ENCODE results near the gene SDE2. TPM values are rescaled to one million over a fixed set of nuclear protein-coding genes. Genes with fewer than 3 reads are reported as not detected.
"Not testable (repeated sequence)": the region's sequence is repeated elsewhere in the genome, so short reads cannot be mapped to it uniquely, and the experiment has no call there.

Gene SDE2
- total and polyA plus RNA-seq, 2 donors (not counting 1 experiment from before 2014, with no cell fraction given): 10.0 to 26.0 TPM

GRCh38 chr1:225940385-225941151 is 58.6 kb downstream of the SDE2 start:
- H3K4me2 ChIP-seq (replicated peaks; ENCODE audit: low read depth, low read length, poor library complexity, severe bottlenecking): no peak overlapping the region
- WGBS (ENCODE audit: insufficient coverage): 98% methylated on average over 24 of the region's 25 CpGs
- peaks cover 9% of the 10 kb centered on the region for H3K27me3 Mint-ChIP-seq
- H3K79me2 ChIP-seq (ENCODE audit: control insufficient read depth, insufficient read depth, low read length): no peaks in the 10 kb centered on the region
- no peaks in the 10 kb centered on the region for H3K36me3 ChIP-seq (replicated peaks in 1 of 2; ENCODE audit: control extremely low read depth in 1 of 2, control insufficient read depth in 1 of 2, extremely low read depth in 1 of 2, insufficient read depth in 2 of 2, low read length in 1 of 2)
- peaks cover 8 to 11% of the 10 kb centered on the region in 2 donors for H3K4me1 ChIP-seq (ENCODE audit: control insufficient read depth in 2 of 2, insufficient read depth in 2 of 2, low read length in 2 of 2)
- H3K27me3 ChIP-seq (replicated peaks in 1 of 4; ENCODE audit: control extremely low read depth in 1 of 4, control insufficient read depth in 3 of 4, insufficient read depth in 4 of 4, low read length in 3 of 4): peaks cover 0 to 5% (median 0%) of the 10 kb centered on the region in 4 experiments
- no peak for TF ChIP-seq CTCF (IDR thresholded peaks at IDR 0.05)
- TF ChIP-seq EZH2 (IDR thresholded peaks at IDR 0.05; ENCODE audit: borderline replicate concordance, insufficient read depth, low read depth, low read length, poor library complexity, severe bottlenecking): no peak
- no peak overlapping the region for H3K4me3 ChIP-seq (ENCODE audit: control extremely low read depth in 1 of 5, extremely low read depth in 1 of 5, insufficient read depth in 1 of 5, low read depth in 2 of 5, low read length in 4 of 5)
- no peaks in the 10 kb centered on the region for H4K20me1 ChIP-seq (ENCODE audit: control insufficient read depth, insufficient read depth, low read length, poor library complexity, severe bottlenecking)
- H3K4me1 Mint-ChIP-seq: peaks cover 11% of the 10 kb centered on the region
- ChIA-PET POLR2A (interaction anchor here (0.6 kb wide), 1 partner anchor 107 kb away, joined by 6 read pairs; no protein-coding TSS in a partner anchor), CTCF (no interaction called here)
- no peaks in the 10 kb centered on the region for H3K9me3 Mint-ChIP-seq (ENCODE audit: insufficient read depth)
- ATAC-seq (ENCODE audit: low read depth): no peak
- intact Hi-C loops (cut with micrococcal nuclease): no loop called here
- DNase-seq: no peak
- H3K27ac Mint-ChIP-seq: no peak overlapping the region
- no peak overlapping the region for H2AFZ ChIP-seq (ENCODE audit: insufficient read depth, low read depth, low read length, poor library complexity, severe bottlenecking)
- H3K27ac ChIP-seq (ENCODE audit: low read length in 2 of 2): no peak overlapping the region
- no peak overlapping the region for H3K9ac ChIP-seq (ENCODE audit: low read length)
- H3K4me3 Mint-ChIP-seq: no peak overlapping the region
- H3K9me3 ChIP-seq (ENCODE audit: control extremely low read depth in 1 of 3, control insufficient read depth in 2 of 3, insufficient read depth in 1 of 3, low read length in 2 of 3): no peaks in the 10 kb centered on the region

DNA sequence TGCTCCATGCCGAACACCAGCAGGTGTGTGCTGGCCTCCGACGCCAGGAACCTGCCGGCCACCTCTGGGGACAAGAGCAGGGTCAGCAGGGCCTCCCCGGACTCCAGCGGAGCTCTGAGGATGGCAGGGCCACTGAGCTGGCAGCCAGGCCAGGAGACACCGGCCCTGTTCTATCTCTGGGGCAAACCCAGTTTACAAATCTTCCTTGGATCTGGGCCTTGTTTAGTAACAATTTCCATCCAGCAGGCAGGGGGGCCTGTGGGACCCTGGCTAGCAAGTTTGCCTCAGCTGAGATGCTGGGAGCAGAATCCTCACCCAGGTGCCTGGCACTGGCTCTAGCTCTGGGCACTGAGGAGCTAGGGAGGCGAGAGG is 59.2 kb downstream of the SDE2 start:
- H3K4me3 ChIP-seq (ENCODE audit: control extremely low read depth in 1 of 5, extremely low read depth in 1 of 5, insufficient read depth in 1 of 5, low read depth in 2 of 5, low read length in 4 of 5); H3K27me3 Mint-ChIP-seq; H3K9me3 Mint-ChIP-seq (ENCODE audit: insufficient read depth); H4K20me1 ChIP-seq (ENCODE audit: control insufficient read depth, insufficient read depth, low read length, poor library complexity, severe bottlenecking); H3K27ac ChIP-seq (ENCODE audit: low read length in 2 of 2); ATAC-seq (ENCODE audit: low read depth); H3K9me3 ChIP-seq (ENCODE audit: control extremely low read depth in 1 of 3, control insufficient read depth in 2 of 3, insufficient read depth in 1 of 3, low read length in 2 of 3); H3K36me3 ChIP-seq (replicated peaks in 1 of 2; ENCODE audit: control extremely low read depth in 1 of 2, control insufficient read depth in 1 of 2, extremely low read depth in 1 of 2, insufficient read depth in 2 of 2, low read length in 1 of 2); H3K79me2 ChIP-seq (ENCODE audit: control insufficient read depth, insufficient read depth, low read length); H2AFZ ChIP-seq (ENCODE audit: insufficient read depth, low read depth, low read length, poor library complexity, severe bottlenecking); H3K4me2 ChIP-seq (replicated peaks; ENCODE audit: low read depth, low read length, poor library complexity, severe bottlenecking); POLR2A ChIA-PET; H3K9ac ChIP-seq (ENCODE audit: low read length); DNase-seq; H3K4me3 Mint-ChIP-seq; H3K4me1 ChIP-seq (ENCODE audit: control insufficient read depth in 2 of 2, insufficient read depth in 2 of 2, low read length in 2 of 2); H3K27me3 ChIP-seq (replicated peaks in 1 of 4; ENCODE audit: control extremely low read depth in 1 of 4, control insufficient read depth in 3 of 4, insufficient read depth in 4 of 4, low read length in 3 of 4); H3K4me1 Mint-ChIP-seq; H3K27ac Mint-ChIP-seq; intact Hi-C loops (cut with micrococcal nuclease); CTCF ChIA-PET: not testable (repeated sequence)
- WGBS (ENCODE audit: insufficient coverage): 99% methylated on average over 7 of the region's 8 CpGs

DNA sequence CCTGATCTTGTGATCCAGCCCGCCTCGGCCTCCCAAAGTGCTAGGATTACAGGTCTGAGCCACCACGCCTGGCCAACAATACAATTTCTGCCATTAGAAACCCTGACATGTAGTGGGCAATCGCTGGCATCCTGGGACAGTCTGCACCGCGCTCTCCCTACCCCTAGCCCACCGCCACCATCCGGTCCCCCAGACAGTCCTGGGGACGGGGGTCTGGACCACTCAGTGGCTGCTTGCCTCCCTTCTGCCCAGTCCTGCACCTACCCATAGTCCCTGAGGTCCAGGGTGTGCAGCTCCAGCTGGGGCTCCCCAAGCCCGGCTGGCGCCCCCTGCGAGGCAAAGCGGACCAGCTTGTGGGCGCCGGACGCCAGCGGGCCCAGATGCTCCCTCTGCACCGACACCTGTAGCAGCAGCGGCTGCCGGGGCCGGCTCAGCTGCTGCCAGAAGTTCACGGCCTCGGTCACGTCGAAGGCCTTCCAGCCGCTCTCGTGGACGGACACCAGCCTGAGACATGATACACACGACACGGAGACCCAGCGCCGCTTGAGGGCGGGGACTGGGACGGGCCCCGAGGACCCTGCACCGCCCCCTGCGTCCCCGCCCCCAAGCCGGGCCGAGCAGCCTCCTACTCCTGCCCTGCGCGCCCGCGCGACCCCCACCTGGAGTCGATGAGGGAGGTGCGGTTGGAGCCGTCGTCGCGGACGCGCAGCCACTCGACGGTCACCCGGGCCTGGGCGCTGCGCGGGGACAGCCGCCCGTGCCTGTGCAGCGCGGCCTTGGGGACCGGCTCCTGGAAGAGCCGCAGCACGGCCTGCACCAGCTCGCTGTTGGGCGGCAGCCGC is 59.8 kb downstream of the SDE2 start:
- CTCF ChIA-PET: interaction anchor here (1.4 kb wide), 1 partner anchor 36 kb away, joined by 5 read pairs; no protein-coding TSS in a partner anchor
- H3K27me3 ChIP-seq (replicated peaks in 1 of 4; ENCODE audit: control extremely low read depth in 1 of 4, control insufficient read depth in 3 of 4, insufficient read depth in 4 of 4, low read length in 3 of 4); H3K27ac Mint-ChIP-seq; H3K9ac ChIP-seq (ENCODE audit: low read length); H2AFZ ChIP-seq (ENCODE audit: insufficient read depth, low read depth, low read length, poor library complexity, severe bottlenecking); H3K9me3 Mint-ChIP-seq (ENCODE audit: insufficient read depth); POLR2A ChIA-PET; H3K4me3 Mint-ChIP-seq; H3K4me1 ChIP-seq (ENCODE audit: control insufficient read depth in 2 of 2, insufficient read depth in 2 of 2, low read length in 2 of 2); H4K20me1 ChIP-seq (ENCODE audit: control insufficient read depth, insufficient read depth, low read length, poor library complexity, severe bottlenecking); H3K4me2 ChIP-seq (replicated peaks; ENCODE audit: low read depth, low read length, poor library complexity, severe bottlenecking); H3K27me3 Mint-ChIP-seq; intact Hi-C loops (cut with micrococcal nuclease); ATAC-seq (ENCODE audit: low read depth); H3K79me2 ChIP-seq (ENCODE audit: control insufficient read depth, insufficient read depth, low read length); H3K27ac ChIP-seq (ENCODE audit: low read length in 2 of 2); H3K4me1 Mint-ChIP-seq; H3K4me3 ChIP-seq (ENCODE audit: control extremely low read depth in 1 of 5, extremely low read depth in 1 of 5, insufficient read depth in 1 of 5, low read depth in 2 of 5, low read length in 4 of 5); H3K9me3 ChIP-seq (ENCODE audit: control extremely low read depth in 1 of 3, control insufficient read depth in 2 of 3, insufficient read depth in 1 of 3, low read length in 2 of 3); DNase-seq; H3K36me3 ChIP-seq (replicated peaks in 1 of 2; ENCODE audit: control extremely low read depth in 1 of 2, control insufficient read depth in 1 of 2, extremely low read depth in 1 of 2, insufficient read depth in 2 of 2, low read length in 1 of 2): not testable (repeated sequence)
- WGBS (ENCODE audit: insufficient coverage): 68% methylated on average over 27 of the region's 69 CpGs

Measured in B cell (primary cell).